ENCODE measurements around the gene GPR146. TPM values are rescaled to one million over a fixed set of nuclear protein-coding genes. Genes with fewer than 3 reads are reported as not detected.
"Not testable (repeated sequence)": the region's sequence is repeated elsewhere in the genome, so short reads cannot be mapped to it uniquely, and the experiment has no call there.

Gene GPR146
- total and polyA plus RNA-seq, 7 donors: 5.0 to 14.0 (median 9.4) TPM

GRCh38 chr7:999941-1000935 lies 44.1 kb upstream of the GPR146 start:
- TF ChIP-seq CTCF (IDR thresholded peaks at IDR 0.05): no peak

GRCh38 chr7:1001069-1001770 lies 43.1 kb upstream of the GPR146 start:
- H3K27me3 ChIP-seq (ENCODE audit: insufficient read depth in 3 of 3, low read length in 2 of 3); H3K36me3 ChIP-seq (ENCODE audit: insufficient read depth in 1 of 2, low read depth in 1 of 2); H3K9me3 ChIP-seq; H3K27ac ChIP-seq; DNase-seq; H3K4me3 ChIP-seq; intact Hi-C loops (cut with DNase I); H3K4me1 ChIP-seq; ATAC-seq: not testable (repeated sequence)
- 85 to 92% (median 88%) methylated on average over 13 to 14 of the region's 14 CpGs for WGBS, 3 donors

More at GRCh38 chr7:999941-1000935, 44.1 kb upstream of the GPR146 start:
- H3K27me3 ChIP-seq (ENCODE audit: insufficient read depth in 3 of 3, low read length in 2 of 3): no peaks in the 10 kb centered on the region
- no peaks in the 10 kb centered on the region for H3K4me1 ChIP-seq
- no peak for DNase-seq
- H3K36me3 ChIP-seq (ENCODE audit: insufficient read depth in 1 of 2, low read depth in 1 of 2): peaks cover 0 to 6% of the 10 kb centered on the region in 2 donors
- H3K4me3 ChIP-seq: no peak overlapping the region
- 87 to 91% (median 88%) methylated on average over 37 to 52 of the region's 52 CpGs for WGBS, 3 donors
- no peak for ATAC-seq
- no peaks in the 10 kb centered on the region for H3K9me3 ChIP-seq
- H3K27ac ChIP-seq: no peak overlapping the region
- intact Hi-C loops (cut with DNase I): loop anchor here in 1 of 2 donors (10.0 kb wide), 1 partner anchor 175 kb away; no protein-coding TSS in a partner anchor

DNA sequence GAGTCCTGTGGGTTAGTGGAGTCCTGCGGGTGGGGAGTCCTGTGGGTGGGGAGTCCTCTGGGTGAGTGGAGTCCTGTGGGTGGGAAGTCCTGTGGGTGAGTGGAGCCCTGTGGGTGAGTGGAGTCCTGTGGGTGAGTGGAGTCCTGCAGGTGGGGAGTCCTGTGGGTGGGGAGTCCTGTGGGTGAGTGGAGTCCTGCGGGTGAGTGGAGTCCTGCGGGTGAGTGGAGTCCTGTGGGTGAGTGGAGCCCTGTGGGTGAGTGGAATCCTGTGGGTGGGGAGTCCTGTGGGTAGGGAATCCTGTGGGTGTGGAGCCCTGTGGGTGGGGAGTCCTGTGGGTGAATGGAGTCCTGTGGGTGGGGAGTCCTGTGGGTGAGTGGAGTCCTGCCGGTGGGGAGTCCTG lies 42.3 kb upstream of the GPR146 start:
- H3K9me3 ChIP-seq; H3K4me3 ChIP-seq; intact Hi-C loops (cut with DNase I); H3K27ac ChIP-seq; ATAC-seq; H3K4me1 ChIP-seq; DNase-seq; H3K36me3 ChIP-seq (ENCODE audit: insufficient read depth in 1 of 2, low read depth in 1 of 2); H3K27me3 ChIP-seq (ENCODE audit: insufficient read depth in 3 of 3, low read length in 2 of 3): not testable (repeated sequence)
- WGBS, 3 donors: 91 to 100% (median 100%) methylated on average over 3 to 4 of the region's 4 CpGs

DNA sequence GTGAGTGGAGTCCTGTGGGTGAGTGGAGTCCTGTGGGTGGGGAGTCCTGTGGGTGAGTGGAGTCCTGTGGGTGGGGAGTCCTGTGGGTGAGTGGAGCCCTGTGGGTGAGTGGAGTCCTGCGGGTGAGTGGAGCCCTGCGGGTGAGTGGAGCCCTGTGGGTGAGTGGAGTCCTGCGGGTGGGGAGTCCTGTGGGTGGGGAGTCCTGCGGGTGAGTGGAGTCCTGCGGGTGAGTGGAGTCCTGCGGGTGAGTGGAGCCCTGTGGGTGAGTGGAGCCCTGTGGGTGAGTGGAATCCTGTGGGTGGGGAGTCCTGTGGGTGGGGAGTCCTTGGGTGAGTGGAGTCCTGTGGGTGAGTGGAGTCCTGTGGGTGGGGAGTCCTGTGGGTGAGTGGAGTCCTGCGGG lies 41.9 kb upstream of the GPR146 start:
- intact Hi-C loops (cut with DNase I); H3K4me3 ChIP-seq; H3K36me3 ChIP-seq (ENCODE audit: insufficient read depth in 1 of 2, low read depth in 1 of 2); H3K4me1 ChIP-seq; H3K27me3 ChIP-seq (ENCODE audit: insufficient read depth in 3 of 3, low read length in 2 of 3); DNase-seq; ATAC-seq; H3K27ac ChIP-seq; H3K9me3 ChIP-seq: not testable (repeated sequence)
- WGBS, 3 donors: 84 to 100% (median 90%) methylated on average over 1 to 7 of the region's 7 CpGs

- no peaks in the 10 kb centered on the region for H3K27me3 ChIP-seq (ENCODE audit: insufficient read depth in 3 of 3, low read length in 2 of 3)
- DNase-seq: no peak
- no peak for TF ChIP-seq CTCF (IDR thresholded peaks at IDR 0.05)
- ATAC-seq: no peak
- no peaks in the 10 kb centered on the region for H3K9me3 ChIP-seq
- no peaks in the 10 kb centered on the region for H3K4me1 ChIP-seq
- 72 to 78% (median 77%) methylated on average over 27 to 32 of the region's 32 CpGs for WGBS, 3 donors
- intact Hi-C loops (cut with DNase I): no loop called here
- no peak overlapping the region for H3K27ac ChIP-seq
- H3K4me3 ChIP-seq: no peak overlapping the region
- peaks cover 0 to 3% of the 10 kb centered on the region in 2 donors for H3K36me3 ChIP-seq (ENCODE audit: insufficient read depth in 1 of 2, low read depth in 1 of 2)
Observed at GRCh38 chr7:1004018-1004852, 40.1 kb upstream of the GPR146 start.

Data from psoas muscle (tissue), 8 donors.